GM12864 (cell line): ENCODE data around the gene NAALADL2.

Experiments used
- DNase-seq: peaks from one replicate; pipeline ENCODE4 v3.0.0-alpha.2; 2011; ENCODE audit warnings: low read depth
- H3K4me3 ChIP-seq: 2 replicates; pipeline ENCODE4 v1.5.1; 2011; ENCODE audit warnings: mild to moderate bottlenecking, low read depth, low read length, control low read depth
- CTCF ChIP-seq: IDR thresholded peaks from 2 replicates; pipeline ENCODE4 v1.5.1; 2011; ENCODE audit warnings: low read depth, mild to moderate bottlenecking, moderate library complexity, low read length, control low read depth, inconsistent platforms; ENCODE audit errors: missing control alignments

Gene NAALADL2

GRCh38 chr3:175093748-175094147, 234.6 kb downstream of the NAALADL2 start:
- DNase-seq: no peak
- TF ChIP-seq CTCF: no peak
- H3K4me3 ChIP-seq: no peak overlapping the region

DNA sequence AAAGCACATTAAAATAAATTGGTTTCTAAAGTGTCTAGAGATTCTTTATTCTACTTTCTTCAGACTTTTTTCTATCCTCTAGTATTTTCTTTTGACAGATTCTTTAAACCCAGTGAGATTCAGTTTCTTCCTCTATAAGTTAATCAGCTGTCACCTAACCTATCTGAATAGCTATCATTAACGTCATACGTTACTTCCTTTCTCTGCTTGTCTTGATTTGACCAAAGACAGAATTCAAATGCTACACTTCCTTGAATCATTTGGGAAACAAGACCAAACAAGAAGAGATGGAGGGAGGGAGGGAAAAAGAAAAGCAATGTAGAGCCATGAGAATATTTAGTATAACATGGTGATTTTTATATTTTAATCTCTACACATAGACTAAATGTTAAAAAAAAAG, 235.2 kb downstream of the NAALADL2 start:
- no peak for DNase-seq
- no peak for TF ChIP-seq CTCF
- H3K4me3 ChIP-seq: no peak overlapping the region

- DNase-seq: no peak
- TF ChIP-seq CTCF: no peak
- no peak overlapping the region for H3K4me3 ChIP-seq
Measured at GRCh38 chr3:175098644-175099043, 239.5 kb downstream of the NAALADL2 start.

GRCh38 chr3:175102161-175102560, 243.0 kb downstream of the NAALADL2 start:
- TF ChIP-seq CTCF: no peak
- no peak overlapping the region for H3K4me3 ChIP-seq
- no peak for DNase-seq

DNA sequence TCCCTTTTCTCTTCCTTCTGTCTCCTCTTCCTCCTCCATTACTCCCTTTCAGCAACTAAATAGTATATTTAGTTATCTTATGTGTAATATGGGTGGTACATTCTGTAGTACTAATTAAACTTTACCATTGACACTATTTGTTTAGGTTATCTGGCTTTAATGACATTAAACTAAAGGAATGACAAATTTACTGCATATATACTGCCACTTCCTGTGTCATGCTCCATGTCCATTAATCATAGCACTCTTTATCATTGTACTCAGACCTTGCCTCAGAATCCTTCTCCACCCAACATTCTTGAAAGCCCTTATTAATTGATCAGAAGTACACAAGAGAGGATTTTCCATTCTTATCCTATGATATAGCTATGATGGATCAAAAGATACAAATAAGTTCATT, 244.2 kb downstream of the NAALADL2 start:
- no peak for DNase-seq
- H3K4me3 ChIP-seq: no peak overlapping the region
- TF ChIP-seq CTCF: no peak

DNA sequence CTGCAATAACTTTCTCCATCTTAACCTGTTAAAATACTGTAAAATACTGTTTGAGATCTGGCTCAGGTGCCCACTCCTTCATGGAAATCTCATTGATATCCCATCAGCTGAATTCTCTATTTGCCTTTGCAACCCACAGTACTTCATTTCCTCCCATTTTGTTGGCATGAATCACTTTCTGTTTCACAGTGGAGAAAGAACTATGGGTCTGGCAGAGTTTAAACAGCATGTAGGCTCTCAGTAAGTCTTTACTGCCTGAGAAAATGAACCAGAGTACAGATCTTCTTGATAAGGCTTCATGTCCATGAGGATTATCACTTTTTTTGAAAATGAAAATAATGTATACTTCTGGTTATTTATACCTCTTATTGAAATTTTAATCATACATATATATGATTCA, 245.9 kb downstream of the NAALADL2 start:
- TF ChIP-seq CTCF: no peak
- no peak overlapping the region for H3K4me3 ChIP-seq
- no peak for DNase-seq

DNA sequence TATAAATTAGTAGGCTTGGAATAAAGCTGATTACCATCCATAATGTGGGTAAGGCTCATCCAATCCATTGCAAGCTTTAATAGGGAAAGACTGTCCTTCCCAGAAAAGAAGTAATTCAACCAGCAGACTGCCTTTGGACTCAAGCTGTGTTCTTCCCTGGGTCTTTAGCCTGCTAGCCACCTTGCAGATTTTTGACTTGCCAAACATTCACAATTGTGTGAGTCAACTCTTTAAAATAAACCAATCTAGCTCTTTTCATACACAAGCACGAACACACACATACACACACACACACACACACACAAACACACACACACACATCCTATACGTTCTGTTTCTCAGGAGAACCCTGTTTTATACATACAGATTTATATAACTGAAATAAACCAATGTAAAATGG, 248.1 kb downstream of the NAALADL2 start:
- DNase-seq: no peak
- no peak overlapping the region for H3K4me3 ChIP-seq
- TF ChIP-seq CTCF: no peak
